ENCODE measurements around the gene SLC30A2. TPM values are rescaled to one million over a fixed set of nuclear protein-coding genes. Genes with fewer than 3 reads are reported as not detected.

Gene SLC30A2
- total and polyA plus RNA-seq, 2 of the 13 experiments (the other 11 are each of a cell fraction or from before 2014, with no cell fraction given): not detected

GRCh38 chr1:25997828-25998761 is 47.8 kb downstream of the SLC30A2 start, which contains the start of gene PAFAH2 (continued):
- TF ChIP-seq HOMEZ (CRISPR knock-in tag; IDR thresholded peaks at IDR 0.05; ENCODE audit: low read depth) (peak; percentile 85; the same call in 1 of the 2 replicates), SRSF1 (optimal IDR thresholded peaks at IDR 0.05; ENCODE audit: low read depth, low read length) (no peak), ZNF569 (CRISPR knock-in tag; IDR thresholded peaks at IDR 0.05; ENCODE audit: borderline replicate concordance) (no peak), STAT6 (CRISPR knock-in tag; IDR thresholded peaks at IDR 0.05; ENCODE audit: borderline replicate concordance) (peak; percentile 83; the same call in 1 of the 2 replicates), ZNF7 (CRISPR knock-in tag; IDR thresholded peaks at IDR 0.05) (peak; percentile 36; the same call in 1 of the 2 replicates), ZNF354B (CRISPR knock-in tag; IDR thresholded peaks at IDR 0.05) (no peak), ZFP1 (CRISPR knock-in tag; IDR thresholded peaks at IDR 0.05) (peak; percentile 82; the same call in 1 of the 2 replicates), RFX5 (IDR thresholded peaks at IDR 0.05; ENCODE audit: low read depth, low read length) (0 out of 2 replicates have a peak, but pooled peaks have one; percentile 35), YY1 (IDR thresholded peaks at IDR 0.05; ENCODE audit: insufficient read depth, insufficient replicate concordance, low read depth, low read length) (peak; percentile 90), GFI1 (CRISPR knock-in tag; IDR thresholded peaks at IDR 0.05; ENCODE audit: borderline replicate concordance) (peak; percentile 67), ZFP36 (IDR thresholded peaks at IDR 0.05; ENCODE audit: borderline replicate concordance, low read depth, low read length, partially characterized antibody) (peak; percentile 25), ZNF740 (CRISPR knock-in tag; IDR thresholded peaks at IDR 0.05) (peak; percentile 61; the same call in 1 of the 2 replicates), TAF1 (CRISPR knock-in tag; IDR thresholded peaks at IDR 0.05) (peak; percentile 85), ZSCAN9 (CRISPR knock-in tag; IDR thresholded peaks at IDR 0.05; ENCODE audit: borderline replicate concordance) (peak; percentile 92), ZIK1 (CRISPR knock-in tag; IDR thresholded peaks at IDR 0.05; ENCODE audit: borderline replicate concordance, low read depth) (peak; percentile 53; the same call in 1 of the 2 replicates), KDM5A (IDR thresholded peaks at IDR 0.05; ENCODE audit: borderline replicate concordance, low read length) (peak; percentile 19; the same call in 1 of the 2 replicates), PPARG (CRISPR knock-in tag; conservative IDR thresholded peaks at IDR 0.05) (0 out of 2 replicates have a peak, but pooled peaks have one; percentile 18), EZH2 (conservative IDR thresholded peaks at IDR 0.05; ENCODE audit: low read depth, low read length) (no peak), ELF4 (CRISPR knock-in tag; IDR thresholded peaks at IDR 0.05; ENCODE audit: borderline replicate concordance) (no peak), ZNF317 (CRISPR knock-in tag; IDR thresholded peaks at IDR 0.05) (peak; percentile 91), MIXL1 (CRISPR knock-in tag; IDR thresholded peaks at IDR 0.05) (peak; percentile 89), ZNF253 (CRISPR knock-in tag; IDR thresholded peaks at IDR 0.05; ENCODE audit: borderline replicate concordance) (0 out of 2 replicates have a peak, but pooled peaks have one; percentile 64), IRF1 (CRISPR knock-in tag; IDR thresholded peaks at IDR 0.05; ENCODE audit: low read depth) (no peak), KDM2A (CRISPR knock-in tag; IDR thresholded peaks at IDR 0.05; ENCODE audit: borderline replicate concordance, low read depth) (peak; percentile 99; the same call in 1 of the 2 replicates)
